T-helper 1 cell treated with Interleukin-12 subunit alpha and Interleukin-12 subunit beta and Interleukin-4 antibody, amounts not matched to agents 30 ng/mL and 1 ng/mL, for 36 hours (primary cell): ENCODE measurements around the gene ATP6V0E1. TPM values are rescaled to one million over a fixed set of nuclear protein-coding genes. Genes with fewer than 3 reads are reported as not detected.
"Not testable (repeated sequence)": the region's sequence is repeated elsewhere in the genome, so short reads cannot be mapped to it uniquely, and the experiment has no call there.

ENCODE experiments used
- intact Hi-C: fragments of 100-400 bp; cut with micrococcal nuclease; formaldehyde crosslinking; loops from one replicate; pipeline ENCODE4 v1.15.1; 2024
- total RNA-seq: library from RNA; stranded (reverse); gene quantifications from 2 replicates; pipeline ENCODE4 v1.2.3, GENCODE V29; 2022

Gene ATP6V0E1
- total RNA-seq, 1 donor from 2014 or later = 193 TPM

DNA sequence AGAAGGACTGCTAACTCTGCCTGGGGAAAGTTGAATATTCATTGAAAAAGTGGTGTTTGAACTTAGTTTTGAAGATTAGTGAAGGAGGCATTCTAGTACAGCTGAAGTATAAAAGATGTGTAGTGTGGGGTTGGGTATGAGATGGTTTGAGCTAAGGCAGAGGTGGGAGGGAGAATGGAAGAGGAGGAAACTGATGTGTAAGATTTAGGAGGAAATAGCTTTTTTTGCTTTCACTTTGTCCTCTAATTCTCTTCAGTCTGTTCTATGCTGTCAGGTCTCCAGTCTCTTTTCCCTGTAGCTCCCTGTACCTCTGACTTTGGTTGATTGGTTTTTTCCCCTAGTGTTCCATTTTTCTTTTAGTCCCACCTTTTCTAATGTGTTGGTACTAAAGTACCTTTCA is 81.6 kb downstream of the ATP6V0E1 start:
- intact Hi-C loops = loop anchor here (1.0 kb wide), 1 partner anchor 8 kb away; no protein-coding TSS in a partner anchor

DNA sequence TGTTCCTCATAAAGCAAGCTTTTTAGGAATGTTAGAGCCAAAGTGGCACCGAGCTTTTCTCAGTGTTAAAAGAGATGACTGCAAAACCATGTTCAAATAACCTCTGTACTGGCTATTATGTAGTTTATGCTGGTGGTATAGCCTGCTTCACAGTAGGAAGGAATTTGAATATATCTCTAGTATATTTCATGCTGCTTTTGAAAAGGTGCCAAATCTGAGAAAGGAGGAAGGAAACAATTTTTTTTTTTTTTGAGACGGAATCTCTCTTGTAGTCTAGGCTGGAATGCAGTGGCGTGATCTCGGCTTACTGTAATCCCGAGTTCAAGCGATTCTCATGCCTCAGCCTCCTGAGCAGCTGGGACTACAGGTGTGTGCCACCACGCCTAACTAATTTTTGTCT is 86.1 kb downstream of the ATP6V0E1 start:
- intact Hi-C loops = no loop called here

DNA sequence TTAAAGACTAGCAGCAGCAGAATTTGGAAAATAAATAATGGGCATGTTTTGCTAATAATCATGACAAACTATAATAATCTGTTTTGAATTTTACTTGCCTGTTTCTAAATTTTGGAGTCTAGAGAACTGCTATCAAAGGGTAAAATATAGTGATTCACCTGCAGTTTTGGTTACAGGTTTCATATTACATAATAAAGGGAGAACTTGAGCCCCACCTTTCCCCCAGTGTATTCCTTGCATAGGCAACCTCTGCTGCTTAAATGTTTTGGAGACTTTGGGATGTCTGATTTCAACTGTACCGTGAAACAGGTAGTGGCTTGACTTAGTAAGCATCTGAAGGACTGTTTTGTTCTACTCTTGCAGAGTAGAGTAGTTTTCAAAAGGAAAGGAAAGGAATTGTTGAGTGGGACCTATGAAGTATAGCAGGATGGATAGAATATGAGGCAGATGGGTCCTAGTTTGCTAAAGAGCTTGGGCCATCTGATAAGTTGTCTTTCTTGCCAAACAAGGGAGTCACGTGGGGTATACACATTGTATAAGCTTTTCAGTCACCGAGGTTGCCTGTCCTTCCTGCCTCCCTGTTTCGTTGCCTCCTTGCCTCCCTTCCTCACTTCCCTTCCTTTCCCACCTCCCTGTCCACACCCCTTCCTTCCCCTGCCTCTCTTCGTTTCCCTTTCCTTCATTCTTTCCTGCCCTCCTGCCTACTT is 91.7 kb downstream of the ATP6V0E1 start:
- intact Hi-C loops = no loop called here

DNA sequence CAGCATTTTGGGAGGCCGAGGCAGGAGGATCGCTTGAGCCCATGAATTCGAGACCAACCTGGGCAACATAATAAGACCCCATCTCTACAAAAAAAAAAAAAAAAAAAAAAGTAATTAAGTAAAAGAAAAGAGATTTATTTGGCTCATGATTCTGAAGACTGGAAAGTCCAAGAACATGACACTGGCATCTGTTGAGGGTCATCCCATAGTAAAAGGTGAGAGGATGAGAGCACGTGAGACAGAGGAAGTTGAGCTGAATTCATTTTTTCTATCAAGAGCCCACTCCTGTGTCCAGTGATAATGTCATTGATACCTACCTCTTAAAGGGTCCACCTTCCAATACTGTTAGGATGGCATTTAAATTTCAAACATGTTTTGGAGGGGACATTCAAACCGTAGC is 92.4 kb downstream of the ATP6V0E1 start:
- intact Hi-C loops = no loop called here

DNA sequence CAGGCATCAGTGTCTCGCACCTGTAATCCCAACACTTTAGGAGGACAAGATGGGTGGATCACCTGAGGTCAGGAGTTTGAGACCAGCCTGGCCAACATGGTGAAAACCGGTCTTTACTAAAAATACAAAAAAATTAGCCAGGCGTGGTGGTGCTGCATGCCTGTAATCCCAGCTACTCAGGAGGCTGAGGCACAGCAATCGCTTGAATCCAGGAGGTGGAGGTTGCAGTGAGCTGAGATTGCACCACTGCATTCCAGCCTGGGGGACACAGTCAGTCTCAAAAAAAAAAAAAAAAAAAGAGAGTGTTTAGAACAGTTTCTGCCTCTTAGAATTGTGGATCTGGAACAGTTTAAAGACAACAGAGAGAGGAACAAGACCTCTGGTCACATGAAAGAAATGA is 92.9 kb downstream of the ATP6V0E1 start:
- intact Hi-C loops = not testable (repeated sequence)

DNA sequence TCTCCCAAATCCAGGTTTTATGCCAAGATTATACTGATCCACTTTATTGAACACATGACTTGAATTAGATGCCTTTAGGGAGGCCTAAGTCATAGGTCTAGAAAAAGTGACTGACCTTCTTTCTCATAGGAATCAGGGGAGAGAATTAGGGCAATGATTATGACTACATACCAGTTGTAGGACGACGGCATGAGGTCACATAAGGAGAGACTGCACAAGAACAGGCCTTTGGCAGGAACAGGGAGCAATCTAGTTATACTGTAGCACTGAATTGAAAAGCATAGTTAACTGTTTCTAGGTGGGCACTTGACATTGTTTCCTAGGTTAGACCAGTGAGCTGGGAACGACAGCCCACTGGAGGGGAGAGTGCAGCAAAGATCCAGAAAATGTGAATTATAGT is 95.3 kb downstream of the ATP6V0E1 start:
- intact Hi-C loops = no loop called here

Other genes starting within 250 kb of the ATP6V0E1 start
- gene DUSP1, start 212.6 kb upstream of the ATP6V0E1 start, total RNA-seq = 5.2 and 5.3 TPM in 2 replicates
- gene ERGIC1, start 149.5 kb upstream of the ATP6V0E1 start, total RNA-seq = 42.8 and 44.0 TPM in 2 replicates
- 40.2 and 46.6 TPM in 2 replicates for gene RPL26L1, start 24.3 kb upstream of the ATP6V0E1 start, total RNA-seq
- gene CREBRF, start 72.6 kb downstream of the ATP6V0E1 start, total RNA-seq = 16.3 and 19.3 TPM in 2 replicates
- 16.5 and 16.9 TPM in 2 replicates for gene BNIP1, start 160.8 kb downstream of the ATP6V0E1 start, total RNA-seq